ENCODE measurements around the gene BCKDK.

GRCh38 chr16:31149894-31150890 lies 42.0 kb downstream of the BCKDK start, which contains the start of gene PRSS36:
- TF ChIP-seq CTCF (conservative IDR thresholded peaks at IDR 0.05; ENCODE audit: low read depth, low read length) (no peak), EZH2 (IDR thresholded peaks at IDR 0.05; ENCODE audit: low read length, unreplicated experiment) (no peak)
